PC-3 (cell line): Measurements from ENCODE around the gene ELK1.

Experiments
- CTCF ChIP-seq: fragments of 300-600 bp; sonication (generic); conservative IDR thresholded peaks from 2 replicates; pipeline ENCODE4 v1.5.1; 2017; ENCODE audit warnings: antibody characterized with exemption, low read depth, mild to moderate bottlenecking, low read length
- EZH2 ChIP-seq: fragments of 300-600 bp; sonication (generic); IDR thresholded peaks from one replicate; pipeline ENCODE4 v1.6.1; 2017; ENCODE audit warnings: antibody characterized with exemption, mild to moderate bottlenecking, low read length; ENCODE audit not compliant: unreplicated experiment
- EZH2phosphoT487 ChIP-seq: fragments of 300-600 bp; sonication (generic); IDR thresholded peaks from 2 replicates; pipeline ENCODE4 v1.6.1; 2018; ENCODE audit warnings: mild to moderate bottlenecking, antibody characterized with exemption, low read length, borderline replicate concordance

GRCh38 chrX:47614618-47615017, 35.7 kb downstream of the ELK1 start:
- no peak for TF ChIP-seq EZH2
- TF ChIP-seq CTCF = no peak
- no peak for TF ChIP-seq EZH2phosphoT487
